GM13976 (cell line): ENCODE results near the gene GPS1.

Source experiments
- DNase-seq: peaks from one replicate; pipeline ENCODE4 v3.0.0; 2012; ENCODE audit warnings: low spot score
- in situ Hi-C: fragments of 300-500 bp; cut with MboI; formaldehyde crosslinking; loops from one replicate; pipeline ENCODE4 v1.12.0; 2022; ENCODE audit warnings: low sequenced_read_pairs, mixed read lengths, inconsistent platforms; ENCODE audit not compliant: unreplicated experiment
- TF ChIP-seq, protein P1 (sequence below): IDR thresholded peaks from 2 replicates; pipeline ENCODE4 v1.5.1; 2012; ENCODE audit warnings: borderline replicate concordance, mild to moderate bottlenecking; ENCODE audit not compliant: insufficient read depth; ENCODE audit errors: extremely low read depth, missing control alignments, control extremely low read depth

Gene GPS1

DNA sequence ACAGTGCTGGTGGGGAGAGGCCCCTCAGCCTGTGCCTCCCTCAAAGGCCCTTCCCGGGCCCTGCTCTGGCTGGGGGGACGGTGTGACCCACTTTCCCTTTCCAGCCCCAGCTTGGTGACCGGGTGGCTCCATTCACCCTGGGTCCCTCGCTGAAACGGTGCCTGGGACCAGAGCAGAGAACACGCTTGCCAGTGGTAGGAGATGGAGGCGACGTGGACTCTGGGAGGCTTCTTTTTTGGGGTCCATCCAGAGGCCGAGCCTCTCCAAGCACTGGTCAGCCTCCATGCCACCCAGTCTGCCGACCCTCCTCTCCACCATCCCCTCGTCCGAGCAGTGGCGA, 36.8 kb upstream of the GPS1 start:
- in situ Hi-C loops = no loop called here
- DNase-seq = no peak
- TF ChIP-seq, protein P1, sequence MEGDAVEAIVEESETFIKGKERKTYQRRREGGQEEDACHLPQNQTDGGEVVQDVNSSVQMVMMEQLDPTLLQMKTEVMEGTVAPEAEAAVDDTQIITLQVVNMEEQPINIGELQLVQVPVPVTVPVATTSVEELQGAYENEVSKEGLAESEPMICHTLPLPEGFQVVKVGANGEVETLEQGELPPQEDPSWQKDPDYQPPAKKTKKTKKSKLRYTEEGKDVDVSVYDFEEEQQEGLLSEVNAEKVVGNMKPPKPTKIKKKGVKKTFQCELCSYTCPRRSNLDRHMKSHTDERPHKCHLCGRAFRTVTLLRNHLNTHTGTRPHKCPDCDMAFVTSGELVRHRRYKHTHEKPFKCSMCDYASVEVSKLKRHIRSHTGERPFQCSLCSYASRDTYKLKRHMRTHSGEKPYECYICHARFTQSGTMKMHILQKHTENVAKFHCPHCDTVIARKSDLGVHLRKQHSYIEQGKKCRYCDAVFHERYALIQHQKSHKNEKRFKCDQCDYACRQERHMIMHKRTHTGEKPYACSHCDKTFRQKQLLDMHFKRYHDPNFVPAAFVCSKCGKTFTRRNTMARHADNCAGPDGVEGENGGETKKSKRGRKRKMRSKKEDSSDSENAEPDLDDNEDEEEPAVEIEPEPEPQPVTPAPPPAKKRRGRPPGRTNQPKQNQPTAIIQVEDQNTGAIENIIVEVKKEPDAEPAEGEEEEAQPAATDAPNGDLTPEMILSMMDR = no peak

DNA sequence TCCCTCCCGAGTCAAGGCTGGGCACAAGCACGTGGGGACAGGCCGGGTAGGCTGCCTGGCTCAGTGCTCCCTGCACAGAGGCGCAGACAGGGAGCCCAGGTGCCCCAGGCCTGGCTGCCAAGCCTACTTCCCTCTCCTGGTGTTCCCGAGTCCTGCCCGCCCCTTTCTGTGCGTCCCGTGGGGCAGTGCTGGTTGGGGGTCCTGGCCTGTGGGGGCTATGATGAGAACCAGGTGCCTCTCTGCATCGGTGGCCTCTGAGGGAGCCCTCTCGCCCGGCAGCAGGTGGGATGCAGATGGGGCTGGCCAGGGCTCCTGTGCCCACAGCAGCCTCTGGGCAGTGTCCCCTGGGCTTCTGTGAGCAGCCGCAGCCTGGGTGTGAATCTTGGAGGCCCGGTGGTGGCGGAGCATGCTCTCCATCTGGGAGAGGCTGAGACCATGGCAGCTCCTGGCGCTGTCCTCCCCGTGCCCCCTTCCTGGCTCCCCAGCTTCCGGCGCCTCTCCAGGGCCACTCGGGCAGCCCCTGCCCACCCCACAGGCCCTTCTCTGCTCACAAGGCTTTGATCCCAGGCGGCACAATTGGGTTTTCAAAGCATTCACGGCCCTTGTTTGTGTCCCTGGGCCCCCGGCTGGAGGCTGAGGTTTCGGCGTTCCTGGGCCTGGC, 36.3 kb upstream of the GPS1 start:
- DNase-seq = no peak
- in situ Hi-C loops = no loop called here
- TF ChIP-seq, protein P1 = no peak

DNA sequence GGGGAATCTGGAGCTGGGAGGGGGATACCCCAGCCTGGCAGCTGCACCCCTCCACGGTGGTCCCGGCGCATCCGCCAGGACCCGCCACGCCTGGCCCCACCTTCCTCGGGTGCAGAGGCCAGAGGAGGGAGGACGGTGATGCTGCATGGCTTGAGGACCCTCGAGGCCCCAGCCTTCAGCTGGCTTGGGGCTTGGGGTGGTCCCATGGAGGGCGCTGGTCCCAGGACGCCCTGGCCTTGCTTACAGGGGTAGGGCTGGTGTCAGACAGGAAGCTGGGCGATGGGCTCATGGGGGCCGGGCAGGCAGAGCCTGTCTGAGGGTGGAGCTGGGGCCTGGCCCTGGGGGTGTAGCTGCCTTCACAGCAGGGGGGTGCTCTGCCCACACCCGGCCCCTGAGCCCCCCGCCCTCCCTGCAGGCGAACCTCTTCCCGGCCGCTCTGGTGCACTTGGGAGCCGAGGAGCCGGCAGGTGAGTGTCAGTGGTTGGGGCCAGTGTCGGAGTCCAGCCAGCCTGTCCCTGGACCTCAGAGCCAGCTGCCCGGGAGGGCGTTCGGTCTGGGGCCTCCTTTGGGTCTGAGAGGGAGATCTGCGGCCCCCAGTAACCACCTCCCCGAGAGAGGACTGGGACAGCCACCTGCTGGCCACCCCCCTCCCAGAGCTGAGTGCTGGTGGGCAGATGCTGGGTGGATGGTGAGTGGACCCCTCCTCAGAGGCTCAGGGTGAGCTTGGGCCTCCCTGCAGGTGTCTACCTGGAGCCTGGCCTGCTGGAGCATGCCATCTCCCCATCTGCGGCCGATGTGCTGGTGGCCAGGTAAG, 35.4 kb upstream of the GPS1 start:
- in situ Hi-C loops = no loop called here
- TF ChIP-seq, protein P1 = no peak
- no peak for DNase-seq

DNA sequence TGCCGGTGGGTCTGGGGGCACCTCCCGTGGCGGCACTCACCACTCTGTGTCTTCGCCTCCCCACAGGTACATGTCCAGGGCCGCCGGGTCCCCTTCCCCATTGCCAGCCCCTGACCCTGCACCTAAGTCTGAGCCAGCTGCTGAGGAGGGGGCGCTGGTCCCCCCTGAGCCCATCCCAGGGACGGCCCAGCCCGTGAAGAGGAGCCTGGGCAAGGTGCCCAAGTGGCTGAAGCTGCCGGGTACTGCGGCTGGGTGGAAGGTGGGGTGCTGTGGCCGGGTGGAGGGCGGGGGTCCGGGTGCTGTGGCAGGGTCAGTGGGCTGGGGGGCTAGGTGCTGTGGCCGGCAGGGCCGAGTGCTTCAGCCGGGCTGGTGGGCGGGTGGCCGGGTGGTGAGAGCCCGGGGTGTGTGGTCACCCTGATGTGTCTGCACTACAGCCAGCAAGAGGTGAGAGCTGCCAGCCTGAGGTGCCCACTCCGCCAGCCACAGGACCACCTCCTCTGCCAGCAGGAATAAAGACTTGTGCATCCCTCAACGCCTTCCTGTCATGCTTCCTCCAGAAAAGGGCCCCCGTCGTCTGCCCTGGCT, 34.7 kb upstream of the GPS1 start:
- DNase-seq = no peak
- in situ Hi-C loops = no loop called here
- TF ChIP-seq, protein P1 = no peak

DNA sequence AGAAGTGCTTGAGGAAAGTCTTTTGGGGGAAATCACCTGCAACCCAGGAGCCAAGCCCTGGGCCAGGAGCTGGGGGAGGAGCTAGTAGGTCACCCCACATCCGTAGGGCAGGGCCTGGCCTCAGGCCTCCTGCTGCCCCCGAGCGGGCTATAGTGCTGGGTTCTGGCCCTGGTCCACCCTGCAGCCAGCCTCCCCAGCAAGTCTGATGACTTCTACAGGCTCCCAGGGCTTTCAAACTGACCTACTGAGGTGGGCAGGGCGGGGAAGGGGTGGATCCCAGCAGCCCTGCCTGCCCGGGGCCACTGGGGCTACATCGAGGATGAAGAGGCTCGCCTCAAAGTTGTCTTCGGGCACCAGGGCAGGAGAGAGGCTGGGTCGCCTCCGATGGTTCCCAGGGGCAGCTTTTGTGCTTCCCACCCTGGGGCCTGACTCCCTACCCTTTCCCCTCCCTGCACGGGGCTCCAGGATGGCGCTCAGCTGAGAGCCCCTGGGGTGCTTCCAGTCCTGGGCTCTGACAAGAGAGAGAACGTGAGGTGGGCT, 34.0 kb upstream of the GPS1 start:
- in situ Hi-C loops = no loop called here
- no peak for DNase-seq
- TF ChIP-seq, protein P1 = no peak

DNA sequence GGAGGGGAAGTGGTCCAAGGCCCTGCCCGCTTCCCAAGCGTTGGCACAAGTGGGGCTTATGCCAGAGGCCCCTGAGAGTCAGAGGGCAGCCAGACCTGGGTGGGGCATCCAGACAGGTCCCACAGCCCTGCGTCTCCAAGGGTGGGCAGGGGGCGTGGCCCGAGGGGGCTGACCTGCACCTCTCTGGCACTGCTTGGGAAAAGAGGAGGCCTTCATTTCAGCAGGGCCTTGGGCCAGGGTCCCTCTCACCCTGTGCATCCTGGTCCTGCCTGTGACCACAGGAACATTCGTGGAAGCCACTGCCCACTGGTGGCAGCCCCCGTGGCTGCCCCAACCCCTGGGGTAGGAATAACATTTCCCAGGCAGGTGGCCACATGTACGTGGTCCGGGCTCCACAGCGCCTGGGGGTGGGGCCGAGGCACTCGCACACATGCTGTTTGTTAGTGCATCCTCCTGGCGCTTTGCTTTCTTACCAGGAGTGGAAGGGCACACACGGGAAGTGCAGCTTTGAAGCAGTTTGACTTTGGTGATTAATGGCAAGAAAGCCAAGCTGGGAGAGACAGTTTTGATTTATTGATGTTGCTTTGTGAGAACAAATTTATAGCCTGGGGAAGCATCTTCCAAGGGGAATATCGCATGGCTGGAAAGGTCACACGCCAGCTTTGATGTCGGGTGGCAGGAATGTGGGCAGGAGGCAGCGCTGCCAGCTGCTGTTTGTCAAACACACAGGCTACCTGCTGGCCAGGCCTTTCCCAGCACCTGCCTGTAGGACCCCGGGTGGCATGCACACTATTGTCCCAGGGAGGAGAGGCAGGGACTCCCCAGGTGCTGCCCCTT, 33.3 kb upstream of the GPS1 start:
- in situ Hi-C loops = no loop called here
- TF ChIP-seq, protein P1 = no peak

More for the DNA sequence above, 33.3 kb upstream of the GPS1 start:
- no peak for DNase-seq
